ENCODE results near the gene MOGAT2. TPM values are rescaled to one million over a fixed set of nuclear protein-coding genes. Genes with fewer than 3 reads are reported as not detected.
A peak's percentile ranks its signal among the peaks of the same experiment; 100 is the strongest.

Gene MOGAT2
- polyA plus RNA-seq, 1 of the 3 experiments (the other 2 are of a cell fraction) = 0.03 TPM

- H3K9me2 ChIP-seq = no peaks in the 10 kb centered on the region
- no peak overlapping the region for H3K4me2 ChIP-seq
- ChIA-PET POLR2A (no interaction called here), CTCF (interaction anchor here (1.0 to 2.4 kb wide), 7 partner anchors 8 to 154 kb away, joined by 3 to 12 read pairs (median 7); no protein-coding TSS in a partner anchor)
- no peak overlapping the region for H3K4me3 ChIP-seq (ENCODE audit: low read depth in 2 of 2, low read length in 1 of 2)
- peak; percentile 34; the same call in 1 of the 2 replicates for TF ChIP-seq GATA2 (CRISPR knock-in tag; IDR thresholded peaks at IDR 0.05)
- no peak for TF ChIP-seq RFX5 (IDR thresholded peaks at IDR 0.05; ENCODE audit: low read length)
- peak; percentile 27 for TF ChIP-seq CHD2 (IDR thresholded peaks at IDR 0.05; ENCODE audit: low read length, partially characterized antibody)
- H3K36me3 ChIP-seq (replicated peaks in 1 of 2; ENCODE audit: control insufficient read depth in 1 of 2, insufficient read depth in 2 of 2, low read length in 1 of 2) = no peaks in the 10 kb centered on the region
- H3F3A ChIP-seq (replicated peaks; ENCODE audit: insufficient read depth) = no peaks in the 10 kb centered on the region
- peak; percentile 60 for DNase-seq
- peaks cover 0 to 11% of the 10 kb centered on the region in 2 experiments; a peak in 2 of 4 replicates for H3K4me1 ChIP-seq (ENCODE audit: control insufficient read depth in 1 of 2, insufficient read depth in 2 of 2, low read depth in 1 of 2, low read length in 1 of 2)
- H3K27ac ChIP-seq (ENCODE audit: low read depth in 2 of 2, low read length in 1 of 2) = peak overlapping the region in 1 of 2 experiments; percentile 82; a peak in 2 of 4 replicates
- H3K9me3 ChIP-seq = no peaks in the 10 kb centered on the region
- H3K79me2 ChIP-seq (ENCODE audit: insufficient read depth) = no peaks in the 10 kb centered on the region
- 42% methylated on average over 9 of the region's 9 CpGs for WGBS (ENCODE audit: low lambda C conversion rate)
- H4K20me1 ChIP-seq (ENCODE audit: insufficient read depth) = no peaks in the 10 kb centered on the region
- H3K27me3 ChIP-seq (ENCODE audit: insufficient read depth) = no peaks in the 10 kb centered on the region; the same call in 1 of the 2 replicates
- H2AFZ ChIP-seq (ENCODE audit: low read depth) = 0 out of 2 replicates have a peak overlapping the region, but pooled peaks have one; percentile 45
- H3K9ac ChIP-seq = no peak overlapping the region
These were observed 3.4 kb upstream of the MOGAT2 start for GRCh38 chr11:75714211-75714610.

- Histone ChIP-seq H3K4me1 (ENCODE audit: control insufficient read depth in 1 of 2, insufficient read depth in 2 of 2, low read depth in 1 of 2, low read length in 1 of 2) (peaks cover 0 to 11% of the 10 kb centered on the region in 2 experiments; a peak in 2 of 4 replicates), H4K20me1 (ENCODE audit: insufficient read depth) (no peaks in the 10 kb centered on the region), H3K9ac (no peak overlapping the region), H2AFZ (ENCODE audit: low read depth) (no peak overlapping the region), H3K79me2 (ENCODE audit: insufficient read depth) (no peaks in the 10 kb centered on the region), H3K27me3 (ENCODE audit: insufficient read depth) (no peaks in the 10 kb centered on the region; the same call in 1 of the 2 replicates), H3K9me3 (no peaks in the 10 kb centered on the region), H3K36me3 (replicated peaks in 1 of 2; ENCODE audit: control insufficient read depth in 1 of 2, insufficient read depth in 2 of 2, low read length in 1 of 2) (no peaks in the 10 kb centered on the region), H3K4me3 (ENCODE audit: low read depth in 2 of 2, low read length in 1 of 2) (no peak overlapping the region), H3K4me2 (no peak overlapping the region), H3F3A (replicated peaks; ENCODE audit: insufficient read depth) (no peaks in the 10 kb centered on the region), H3K9me2 (no peaks in the 10 kb centered on the region), H3K27ac (ENCODE audit: low read depth in 2 of 2, low read length in 1 of 2) (no peak overlapping the region)
- TF ChIP-seq EZH2phosphoT487 (IDR thresholded peaks at IDR 0.05; ENCODE audit: borderline replicate concordance, low read depth) (no peak), MXI1 (IDR thresholded peaks at IDR 0.05; ENCODE audit: low read depth, low read length) (no peak), RXRA (IDR thresholded peaks at IDR 0.05; ENCODE audit: borderline replicate concordance, low read depth) (no peak), RFX5 (IDR thresholded peaks at IDR 0.05; ENCODE audit: low read length) (no peak), TAF1 (IDR thresholded peaks at IDR 0.05; ENCODE audit: borderline replicate concordance, low read depth, low read length) (no peak), GATA2 (CRISPR knock-in tag; IDR thresholded peaks at IDR 0.05) (no peak)
- no peak for DNase-seq
- WGBS (ENCODE audit: low lambda C conversion rate) = 60% methylated on average over 2 of the region's 2 CpGs
- ChIA-PET CTCF (interaction anchor here (1.2 to 2.4 kb wide), 4 partner anchors 9 to 152 kb away, joined by 3 to 11 read pairs (median 8); no protein-coding TSS in a partner anchor), POLR2A (no interaction called here)
These were observed 1.9 kb upstream of the MOGAT2 start for GRCh38 chr11:75715688-75716087.

- Histone ChIP-seq H3K27me3 (ENCODE audit: insufficient read depth) (no peaks in the 10 kb centered on the region; the same call in 1 of the 2 replicates), H3K4me2 (no peak overlapping the region), H3F3A (replicated peaks; ENCODE audit: insufficient read depth) (no peaks in the 10 kb centered on the region), H3K36me3 (replicated peaks in 1 of 2; ENCODE audit: control insufficient read depth in 1 of 2, insufficient read depth in 2 of 2, low read length in 1 of 2) (no peaks in the 10 kb centered on the region), H3K4me3 (ENCODE audit: low read depth in 2 of 2, low read length in 1 of 2) (no peak overlapping the region), H3K9me2 (no peaks in the 10 kb centered on the region), H4K20me1 (ENCODE audit: insufficient read depth) (no peaks in the 10 kb centered on the region), H3K79me2 (ENCODE audit: insufficient read depth) (no peaks in the 10 kb centered on the region), H2AFZ (ENCODE audit: low read depth) (no peak overlapping the region), H3K27ac (ENCODE audit: low read depth in 2 of 2, low read length in 1 of 2) (no peak overlapping the region), H3K9me3 (no peaks in the 10 kb centered on the region), H3K4me1 (ENCODE audit: control insufficient read depth in 1 of 2, insufficient read depth in 2 of 2, low read depth in 1 of 2, low read length in 1 of 2) (peaks cover 0 to 11% of the 10 kb centered on the region in 2 experiments; a peak in 2 of 4 replicates), H3K9ac (no peak overlapping the region)
- ChIA-PET POLR2A (no interaction called here), CTCF (interaction anchor here (1.2 to 1.5 kb wide), 2 partner anchors 11 to 119 kb away, joined by 3 to 5 read pairs; no protein-coding TSS in a partner anchor)
- 71% methylated on average over 3 of the region's 3 CpGs for WGBS (ENCODE audit: low lambda C conversion rate)
- no peak for DNase-seq
- no peak for TF ChIP-seq GATA2 (CRISPR knock-in tag; IDR thresholded peaks at IDR 0.05)
- no peak for TF ChIP-seq RFX5 (IDR thresholded peaks at IDR 0.05; ENCODE audit: low read length)
- no peak for TF ChIP-seq REST (IDR thresholded peaks at IDR 0.05; ENCODE audit: low read depth, low read length)
- TF ChIP-seq FOSL2 (IDR thresholded peaks at IDR 0.05; ENCODE audit: borderline replicate concordance, low read depth) = no peak
- no peak for TF ChIP-seq NFIC (IDR thresholded peaks at IDR 0.05; ENCODE audit: borderline replicate concordance)
- no peak for TF ChIP-seq ZBTB33 (IDR thresholded peaks at IDR 0.05; ENCODE audit: borderline replicate concordance, low read depth)
- no peak for TF ChIP-seq GABPA (IDR thresholded peaks at IDR 0.05; ENCODE audit: low read depth)
- TF ChIP-seq SMC3 (IDR thresholded peaks at IDR 0.05; ENCODE audit: low read depth, low read length) = no peak
- TF ChIP-seq YY1 (IDR thresholded peaks at IDR 0.05; ENCODE audit: low read depth) = no peak
These were observed 979 bp upstream of the MOGAT2 start for GRCh38 chr11:75716659-75717058.

Measured in SK-N-SH (cell line).